ENCODE results near the gene PCDHA6. TPM values are rescaled to one million over a fixed set of nuclear protein-coding genes. Genes with fewer than 3 reads are reported as not detected.
"Not testable (repeated sequence)": the region's sequence is repeated elsewhere in the genome, so short reads cannot be mapped to it uniquely, and the experiment has no call there.

Gene PCDHA6
- total RNA-seq, 3 donors from 2014 or later: not detected

DNA sequence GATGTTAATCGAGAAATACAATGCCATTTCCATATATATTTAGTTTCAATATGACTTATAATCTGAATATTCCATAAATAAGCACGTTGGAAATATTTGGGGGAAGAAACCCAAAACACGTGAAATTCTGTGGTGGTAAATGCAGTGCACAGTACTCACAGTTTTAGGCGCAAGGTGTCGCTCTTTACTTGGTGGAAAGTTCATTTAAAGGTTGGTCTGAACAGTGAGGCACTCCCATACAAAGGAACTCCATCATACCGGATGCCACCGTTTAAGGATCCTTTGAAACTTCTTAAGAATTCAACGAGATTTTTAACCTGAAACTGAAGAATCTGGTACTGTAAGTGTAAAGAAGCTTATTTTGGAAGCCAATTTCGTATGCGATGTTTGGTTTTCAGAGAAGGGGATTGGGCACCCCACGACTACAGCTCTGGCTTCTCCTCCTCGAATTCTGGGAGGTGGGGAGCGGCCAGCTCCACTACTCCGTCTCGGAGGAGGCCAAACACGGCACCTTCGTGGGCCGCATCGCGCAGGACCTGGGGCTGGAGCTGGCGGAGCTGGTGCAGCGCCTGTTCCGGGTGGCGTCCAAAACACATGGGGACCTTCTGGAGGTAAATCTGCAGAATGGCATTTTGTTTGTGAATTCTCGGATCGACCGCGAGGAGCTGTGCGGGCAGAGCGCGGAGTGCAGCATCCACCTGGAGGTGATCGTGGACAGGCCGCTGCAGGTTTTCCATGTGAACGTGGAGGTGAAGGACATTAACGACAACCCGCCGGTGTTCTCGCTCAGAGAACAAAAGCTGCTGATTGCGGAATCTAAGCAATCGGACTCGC is 41.2 kb downstream of the PCDHA6 start, which contains the start of gene PCDHA11:
Gene PCDHA11 (plus strand): TSS at position 237 of the 834 bp plus-strand sequence. CDS start 147 bp downstream, at position 384.
- Mint-ChIP-seq H3K4me3 (no peak within 1 kb of the TSS), H3K4me1 (ENCODE audit: low read depth) (no peaks in the 10 kb centered on the region), H3K9me3 (peaks cover 6% of the 10 kb centered on the region), H3K27me3 (ENCODE audit: low read depth) (peaks cover 18% of the 10 kb centered on the region), H3K36me3 (ENCODE audit: insufficient read depth) (peaks cover 2% of the 10 kb centered on the region)
- no peak for DNase-seq
- ATAC-seq: no peak

DNA sequence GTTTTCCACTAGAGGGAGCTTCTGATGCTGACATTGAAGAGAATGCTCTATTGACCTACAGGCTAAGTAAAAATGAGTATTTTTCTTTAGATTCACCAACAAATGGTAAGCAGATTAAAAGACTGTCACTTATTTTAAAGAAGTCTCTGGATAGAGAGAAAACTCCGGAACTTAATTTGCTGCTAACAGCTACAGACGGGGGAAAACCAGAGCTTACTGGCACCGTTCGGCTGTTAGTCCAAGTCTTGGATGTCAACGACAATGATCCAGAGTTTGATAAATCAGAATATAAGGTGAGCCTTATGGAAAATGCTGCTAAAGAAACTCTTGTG is 41.8 kb downstream of the PCDHA6 start:
- Mint-ChIP-seq H3K4me3 (no peak overlapping the region), H3K27me3 (ENCODE audit: low read depth) (peaks cover 21% of the 10 kb centered on the region), H3K4me1 (ENCODE audit: low read depth) (no peaks in the 10 kb centered on the region), H3K9me3 (peaks cover 6% of the 10 kb centered on the region), H3K36me3 (ENCODE audit: insufficient read depth) (peaks cover 2% of the 10 kb centered on the region)
- DNase-seq (no peak), ATAC-seq (no peak)

DNA sequence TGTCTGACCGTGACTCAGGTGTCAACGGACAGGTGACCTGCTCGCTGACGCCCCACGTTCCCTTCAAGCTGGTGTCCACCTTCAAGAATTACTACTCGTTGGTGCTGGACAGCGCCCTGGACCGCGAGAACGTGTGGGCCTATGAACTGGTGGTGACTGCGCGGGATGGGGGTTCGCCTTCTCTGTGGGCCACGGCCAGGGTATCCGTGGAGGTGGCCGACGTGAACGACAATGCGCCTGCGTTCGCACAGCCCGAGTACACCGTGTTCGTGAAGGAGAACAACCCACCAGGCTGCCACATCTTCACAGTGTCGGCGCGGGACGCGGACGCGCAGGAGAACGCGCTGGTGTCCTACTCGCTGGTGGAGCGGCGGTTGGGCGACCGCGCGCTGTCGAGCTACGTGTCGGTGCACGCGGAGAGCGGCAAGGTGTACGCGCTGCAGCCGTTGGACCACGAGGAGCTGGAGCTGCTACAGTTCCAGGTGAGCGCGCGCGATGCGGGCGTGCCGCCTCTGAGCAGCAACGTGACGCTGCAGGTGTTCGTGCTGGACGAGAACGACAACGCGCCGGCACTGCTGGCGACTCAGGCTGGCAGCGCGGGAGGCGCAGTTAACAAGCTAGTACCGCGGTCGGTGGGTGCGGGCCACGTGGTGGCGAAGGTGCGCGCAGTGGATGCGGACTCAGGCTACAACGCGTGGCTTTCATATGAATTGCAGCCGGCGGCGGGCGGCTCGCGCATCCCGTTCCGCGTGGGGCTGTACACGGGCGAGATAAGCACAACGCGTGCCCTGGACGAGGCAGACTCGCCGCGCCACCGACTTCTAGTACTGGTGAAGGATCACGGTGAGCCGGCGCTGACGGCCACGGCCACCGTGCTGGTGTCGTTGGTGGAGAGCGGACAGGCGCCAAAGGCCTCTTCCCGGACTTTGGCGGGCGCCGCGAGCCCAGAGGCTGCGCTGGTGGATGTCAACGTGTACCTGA is 42.8 kb downstream of the PCDHA6 start:
- no peak for ATAC-seq
- DNase-seq: no peak
- Mint-ChIP-seq H3K4me1 (ENCODE audit: low read depth) (no peaks in the 10 kb centered on the region), H3K27me3 (ENCODE audit: low read depth) (peaks cover 26% of the 10 kb centered on the region), H3K9me3 (peaks cover 6% of the 10 kb centered on the region), H3K36me3 (ENCODE audit: insufficient read depth) (peaks cover 2% of the 10 kb centered on the region), H3K4me3 (no peak overlapping the region)

DNA sequence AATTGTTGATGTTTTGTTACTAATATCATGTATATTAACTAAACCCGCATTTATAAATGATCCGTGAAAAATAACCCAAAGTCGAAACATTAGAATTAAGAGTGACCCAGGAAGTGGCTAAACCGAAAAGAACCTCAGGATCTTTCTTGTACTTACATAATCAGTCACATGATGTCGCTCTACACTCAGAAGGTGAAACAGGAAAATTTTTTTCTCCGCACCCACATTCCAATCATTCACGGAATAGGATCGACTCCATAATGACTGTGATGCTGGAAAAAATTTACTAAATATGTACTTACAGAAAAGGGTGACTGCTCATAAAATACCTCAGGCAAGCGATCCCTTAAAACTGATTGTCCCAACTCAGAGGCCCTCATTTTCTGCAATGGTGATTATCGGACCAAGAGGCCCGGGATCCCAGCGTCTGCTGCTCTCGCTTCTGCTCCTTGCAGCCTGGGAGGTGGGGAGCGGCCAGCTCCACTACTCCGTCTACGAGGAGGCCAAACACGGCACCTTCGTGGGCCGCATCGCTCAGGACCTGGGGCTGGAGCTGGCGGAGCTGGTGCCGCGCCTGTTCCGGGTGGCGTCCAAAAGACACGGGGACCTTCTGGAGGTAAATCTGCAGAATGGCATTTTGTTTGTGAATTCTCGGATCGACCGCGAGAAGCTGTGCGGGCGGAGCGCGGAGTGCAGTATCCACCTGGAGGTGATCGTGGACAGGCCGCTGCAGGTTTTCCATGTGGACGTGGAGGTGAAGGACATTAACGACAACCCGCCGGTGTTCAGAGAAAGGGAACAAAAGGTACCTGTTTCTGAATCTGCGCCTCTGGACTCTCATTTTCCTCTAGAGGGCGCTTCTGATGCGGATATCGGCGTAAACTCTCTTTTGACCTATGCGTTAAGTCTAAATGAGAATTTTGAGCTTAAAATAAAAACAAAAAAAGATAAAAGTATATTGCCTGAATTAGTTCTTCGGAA is 47.6 kb downstream of the PCDHA6 start, which contains the start of gene PCDHA12:
Gene PCDHA12 (plus strand): TSS at position 224 of the 981 bp plus-strand sequence. CDS start 165 bp downstream, at position 389.
- no peak for ATAC-seq
- Mint-ChIP-seq H3K27me3 (ENCODE audit: low read depth) (peaks cover 42% of the 10 kb centered on the region), H3K36me3 (ENCODE audit: insufficient read depth) (no peaks in the 10 kb centered on the region), H3K4me3 (no peak within 1 kb of the TSS), H3K9me3 (peaks cover 14% of the 10 kb centered on the region), H3K4me1 (ENCODE audit: low read depth) (no peaks in the 10 kb centered on the region)
- DNase-seq: no peak

DNA sequence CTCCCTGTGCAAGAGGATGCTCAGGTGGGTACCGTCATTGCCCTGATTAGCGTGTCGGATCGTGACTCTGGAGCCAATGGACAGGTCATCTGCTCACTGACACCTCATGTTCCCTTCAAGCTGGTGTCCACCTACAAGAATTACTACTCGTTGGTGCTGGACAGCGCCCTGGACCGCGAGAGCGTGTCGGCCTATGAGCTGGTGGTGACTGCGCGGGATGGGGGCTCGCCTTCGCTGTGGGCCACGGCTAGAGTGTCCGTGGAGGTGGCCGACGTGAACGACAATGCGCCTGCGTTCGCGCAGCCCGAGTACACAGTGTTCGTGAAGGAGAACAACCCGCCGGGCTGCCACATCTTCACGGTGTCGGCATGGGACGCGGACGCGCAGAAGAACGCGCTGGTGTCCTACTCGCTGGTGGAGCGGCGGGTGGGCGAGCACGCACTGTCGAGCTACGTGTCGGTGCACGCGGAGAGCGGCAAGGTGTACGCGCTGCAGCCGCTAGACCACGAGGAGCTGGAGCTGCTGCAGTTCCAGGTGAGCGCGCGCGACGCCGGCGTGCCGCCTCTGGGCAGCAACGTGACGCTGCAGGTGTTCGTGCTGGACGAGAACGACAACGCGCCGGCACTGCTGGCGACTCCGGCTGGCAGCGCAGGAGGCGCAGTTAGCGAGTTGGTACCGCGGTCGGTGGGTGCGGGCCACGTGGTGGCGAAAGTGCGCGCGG is 48.9 kb downstream of the PCDHA6 start:
- ATAC-seq; H3K4me1 Mint-ChIP-seq (ENCODE audit: low read depth); DNase-seq; H3K36me3 Mint-ChIP-seq (ENCODE audit: insufficient read depth); H3K4me3 Mint-ChIP-seq: not testable (repeated sequence)
- Mint-ChIP-seq H3K27me3 (ENCODE audit: low read depth) (peaks cover 48% of the 10 kb centered on the region), H3K9me3 (peaks cover 25% of the 10 kb centered on the region)

DNA sequence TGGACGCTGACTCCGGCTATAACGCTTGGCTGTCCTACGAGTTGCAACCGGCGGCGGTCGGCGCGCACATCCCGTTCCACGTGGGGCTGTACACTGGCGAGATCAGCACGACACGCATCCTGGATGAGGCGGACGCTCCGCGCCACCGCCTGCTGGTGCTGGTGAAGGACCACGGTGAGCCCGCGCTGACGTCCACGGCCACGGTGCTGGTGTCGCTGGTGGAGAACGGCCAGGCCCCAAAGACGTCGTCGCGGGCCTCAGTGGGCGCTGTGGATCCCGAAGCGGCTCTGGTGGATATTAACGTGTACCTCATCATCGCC is 49.5 kb downstream of the PCDHA6 start:
- peaks cover 48% of the 10 kb centered on the region for H3K27me3 Mint-ChIP-seq (ENCODE audit: low read depth)
- no peak for ATAC-seq

More for the DNA sequence above, 49.5 kb downstream of the PCDHA6 start:
- H3K9me3 Mint-ChIP-seq: peaks cover 27% of the 10 kb centered on the region
- no peak for DNase-seq
- no peaks in the 10 kb centered on the region for H3K4me1 Mint-ChIP-seq (ENCODE audit: low read depth)
- H3K36me3 Mint-ChIP-seq (ENCODE audit: insufficient read depth): no peaks in the 10 kb centered on the region
- H3K4me3 Mint-ChIP-seq: no peak overlapping the region

Other genes starting within 250 kb of the PCDHA6 start
- gene CD14, start 194.8 kb upstream of the PCDHA6 start, total RNA-seq: under 1 TPM; 0.43 to 0.86 (median 0.50) TPM
- 10 to 100 TPM; 16.5 to 20.6 (median 20.0) TPM for gene TMCO6, start 188.5 kb upstream of the PCDHA6 start, total RNA-seq
- 10 to 100 TPM; 68.6 to 78.2 (median 72.5) TPM for gene NDUFA2, start 180.3 kb upstream of the PCDHA6 start, total RNA-seq
- 100 to 1,000 TPM; 102 to 110 (median 106) TPM for gene IK, start 180.1 kb upstream of the PCDHA6 start, total RNA-seq
- gene WDR55, start 163.1 kb upstream of the PCDHA6 start, total RNA-seq: 10 to 100 TPM; 47.7 to 50.0 (median 49.5) TPM
- gene DND1, start 154.4 kb upstream of the PCDHA6 start, total RNA-seq: 1 to 10 TPM; 3.1 to 5.6 (median 4.5) TPM
- gene HARS1, start 136.6 kb upstream of the PCDHA6 start, total RNA-seq: 100 to 1,000 TPM; 125 to 133 (median 131) TPM
- gene HARS2, start 136.5 kb upstream of the PCDHA6 start, total RNA-seq: 10 to 100 TPM; 28.6 to 31.3 (median 29.5) TPM
- gene ZMAT2, start 127.5 kb upstream of the PCDHA6 start, total RNA-seq: 10 to 100 TPM; 83.2 to 91.9 (median 83.6) TPM
- gene PCDHA1, start 41.8 kb upstream of the PCDHA6 start, total RNA-seq: not detected
- gene PCDHA2, start 33.1 kb upstream of the PCDHA6 start, total RNA-seq: not detected
- not detected for gene PCDHA3, start 26.9 kb upstream of the PCDHA6 start, total RNA-seq
- gene PCDHA4, start 20.9 kb upstream of the PCDHA6 start, total RNA-seq: under 1 TPM in 2 of 3 donors, not detected in 1; 0.08 to 0.14 TPM
- not detected for gene PCDHA5, start 6.3 kb upstream of the PCDHA6 start, total RNA-seq
- not detected for gene PCDHA7, start 6.3 kb downstream of the PCDHA6 start, total RNA-seq
- gene PCDHA8, start 13.2 kb downstream of the PCDHA6 start, total RNA-seq: not detected
- gene PCDHA9, start 20.4 kb downstream of the PCDHA6 start, total RNA-seq: not detected
- gene PCDHA10, start 27.9 kb downstream of the PCDHA6 start, total RNA-seq: not detected
- not detected for gene PCDHA11, start 41.0 kb downstream of the PCDHA6 start, total RNA-seq
- gene PCDHA12, start 47.3 kb downstream of the PCDHA6 start, total RNA-seq: not detected
- not detected for gene PCDHA13, start 54.2 kb downstream of the PCDHA6 start, total RNA-seq
- gene PCDHAC1, start 98.3 kb downstream of the PCDHA6 start, total RNA-seq: under 1 TPM in 1 of 3 donors, not detected in 2; 0.05 TPM
- gene PCDHAC2, start 138.5 kb downstream of the PCDHA6 start, total RNA-seq: not detected
- gene PCDHB1, start 223.4 kb downstream of the PCDHA6 start, total RNA-seq: not detected

Data from activated T-cell treated with anti-CD3 and anti-CD28 coated beads, Interleukin-2, amount 50 U/mL, for 4 hours (primary cell).